Large intestine (tissue), 3 donors: ENCODE results near the gene ABCC9. TPM values are rescaled to one million over a fixed set of nuclear protein-coding genes. Genes with fewer than 3 reads are reported as not detected.
"Not testable (repeated sequence)": the region's sequence is repeated elsewhere in the genome, so short reads cannot be mapped to it uniquely, and the experiment has no call there.

Source experiments
- DNase-seq, 2 donors: peaks; one replicate each; pipeline versions ENCODE4 v3.0.0 to v3.0.0-alpha.2; 2013
- H3K27ac ChIP-seq: one replicate; pipeline ENCODE4 v1.5.1; 2013; ENCODE audit warnings: low read length
- H3K27me3 ChIP-seq: 2 replicates; pipeline ENCODE4 v1.6.1; 2013; ENCODE audit warnings: low read length; ENCODE audit not compliant: control insufficient read depth, insufficient read depth
- H3K36me3 ChIP-seq: 2 replicates; pipeline ENCODE4 v1.6.1; 2013; ENCODE audit warnings: low read length; ENCODE audit not compliant: control insufficient read depth, insufficient read depth
- H3K4me1 ChIP-seq: one replicate; pipeline ENCODE4 v1.6.1; 2013; ENCODE audit warnings: low read length; ENCODE audit not compliant: control insufficient read depth, insufficient read depth
- H3K4me3 ChIP-seq: one replicate; pipeline ENCODE4 v1.5.1; 2013; ENCODE audit warnings: low read length
- H3K9me3 ChIP-seq: one replicate; pipeline ENCODE4 v1.6.1; 2013; ENCODE audit warnings: mild to moderate bottlenecking, low read depth, low read length, moderate library complexity; ENCODE audit not compliant: control insufficient read depth
- WGBS: methylation state at CpG from one replicate; pipeline ENCODE4 v1.1.5; 2013; ENCODE audit warnings: low lambda C conversion rate; ENCODE audit not compliant: insufficient coverage; 5-methylcytosine and 5-hydroxymethylcytosine counted together
- polyA plus RNA-seq: library from polyadenylated mRNA; unstranded; fragments of 120-200 nt; gene quantifications from one replicate; pipeline ENCODE4 v1.2.1, GENCODE V29; 2013

ABCC9 gene
- polyA plus RNA-seq, 1 donor = 7.4 TPM

DNA sequence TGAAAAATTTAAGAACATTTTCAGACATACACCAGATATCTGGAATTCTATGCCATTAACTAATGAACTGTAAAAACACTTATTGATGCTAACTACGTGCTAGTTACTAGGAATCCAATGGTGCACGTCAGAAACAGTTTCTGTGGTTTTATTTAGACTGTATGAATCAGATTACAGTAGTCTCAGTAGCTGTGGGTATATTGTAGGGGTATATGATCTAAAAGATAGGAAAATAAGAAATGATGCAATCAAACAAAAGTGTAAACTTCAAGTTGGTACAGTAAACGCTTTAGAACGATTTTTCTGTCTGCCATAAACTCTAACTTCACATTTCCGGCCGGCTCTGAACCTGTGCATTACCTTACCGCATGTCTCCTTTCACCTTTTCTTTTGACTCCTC is 2.3 kb downstream of the ABCC9 start:
- H3K9me3 ChIP-seq = peaks cover 4% of the 10 kb centered on the region
- no peak overlapping the region for H3K4me3 ChIP-seq
- no peak overlapping the region for H3K27ac ChIP-seq
- peaks cover 38% of the 10 kb centered on the region for H3K27me3 ChIP-seq
- WGBS = 82% methylated on average over 5 of the region's 7 CpGs
- DNase-seq = no peak
- H3K36me3 ChIP-seq = no peaks in the 10 kb centered on the region
- no peaks in the 10 kb centered on the region for H3K4me1 ChIP-seq

DNA sequence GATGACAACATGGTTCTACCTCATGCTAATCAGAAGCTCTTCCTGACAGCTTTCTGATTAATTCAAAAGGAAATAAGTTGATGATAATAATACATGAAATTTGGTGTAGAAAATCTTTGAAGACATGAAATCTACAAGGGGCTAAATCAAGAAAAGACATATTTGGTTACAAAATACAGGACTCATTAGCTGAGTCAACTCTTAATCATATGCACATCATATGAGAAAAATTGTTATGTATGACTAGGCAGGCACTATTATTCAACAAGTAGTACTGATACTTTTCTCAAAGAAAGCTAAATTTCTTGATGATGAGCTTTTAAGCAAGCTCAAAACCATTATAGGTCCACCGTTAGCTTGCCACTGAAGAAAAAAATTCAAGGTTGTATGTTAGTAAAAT is 7.1 kb downstream of the ABCC9 start:
- no peaks in the 10 kb centered on the region for H3K4me1 ChIP-seq
- peaks cover 6% of the 10 kb centered on the region for H3K27me3 ChIP-seq
- no peaks in the 10 kb centered on the region for H3K9me3 ChIP-seq
- no peak overlapping the region for H3K4me3 ChIP-seq
- H3K27ac ChIP-seq = no peak overlapping the region
- no peaks in the 10 kb centered on the region for H3K36me3 ChIP-seq
- 100% methylated on average over 1 of the region's 1 CpG for WGBS
- DNase-seq = no peak

DNA sequence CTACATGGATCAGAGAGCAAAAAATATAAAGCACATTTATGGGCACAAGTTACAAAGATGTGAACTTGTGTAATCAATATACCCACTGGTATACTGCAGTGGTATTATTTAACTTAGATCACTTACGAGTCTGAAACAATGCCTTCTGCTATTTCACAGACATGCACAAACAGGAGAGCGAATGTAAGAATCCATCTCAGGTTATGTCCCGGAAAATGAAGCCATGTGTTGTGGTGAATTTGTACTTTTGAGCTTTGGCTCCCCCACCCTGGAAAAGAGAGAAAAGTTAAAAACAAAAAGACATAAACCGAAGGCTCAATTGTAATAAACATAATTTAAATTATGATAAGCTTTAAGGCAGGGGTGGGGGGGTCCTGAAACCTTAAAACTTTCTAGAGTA is 7.6 kb downstream of the ABCC9 start:
- Histone ChIP-seq H3K4me1 (no peaks in the 10 kb centered on the region), H3K4me3 (no peak overlapping the region), H3K27ac (no peak overlapping the region), H3K27me3 (peaks cover under 1% of the 10 kb centered on the region), H3K36me3 (no peaks in the 10 kb centered on the region), H3K9me3 (no peaks in the 10 kb centered on the region)
- 100% methylated on average over 1 of the region's 4 CpGs for WGBS
- no peak for DNase-seq

DNA sequence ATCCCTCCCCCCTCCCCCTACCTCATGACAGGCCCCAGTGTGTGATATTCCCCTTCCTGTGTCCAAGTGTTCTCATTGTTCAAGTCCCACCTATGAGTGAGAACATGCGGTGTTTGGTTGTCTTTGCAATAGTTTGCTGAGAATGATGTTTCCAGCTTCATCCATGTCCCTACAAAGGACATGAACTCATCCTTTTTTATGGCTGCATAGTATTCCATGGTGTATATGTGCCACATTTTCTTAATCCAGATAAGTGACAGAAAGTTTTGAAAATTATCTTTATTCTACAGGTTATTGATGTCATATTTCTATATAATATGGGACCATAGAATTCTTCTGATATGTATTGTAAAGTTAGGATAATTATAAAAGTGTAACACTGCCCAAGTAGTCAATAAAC is 11.3 kb downstream of the ABCC9 start:
- not testable (repeated sequence) for H3K4me1 ChIP-seq, DNase-seq, H3K4me3 ChIP-seq, H3K27me3 ChIP-seq, H3K27ac ChIP-seq, H3K9me3 ChIP-seq, H3K36me3 ChIP-seq
- no CpG with 5 or more reads among the region's 1 CpG for WGBS

DNA sequence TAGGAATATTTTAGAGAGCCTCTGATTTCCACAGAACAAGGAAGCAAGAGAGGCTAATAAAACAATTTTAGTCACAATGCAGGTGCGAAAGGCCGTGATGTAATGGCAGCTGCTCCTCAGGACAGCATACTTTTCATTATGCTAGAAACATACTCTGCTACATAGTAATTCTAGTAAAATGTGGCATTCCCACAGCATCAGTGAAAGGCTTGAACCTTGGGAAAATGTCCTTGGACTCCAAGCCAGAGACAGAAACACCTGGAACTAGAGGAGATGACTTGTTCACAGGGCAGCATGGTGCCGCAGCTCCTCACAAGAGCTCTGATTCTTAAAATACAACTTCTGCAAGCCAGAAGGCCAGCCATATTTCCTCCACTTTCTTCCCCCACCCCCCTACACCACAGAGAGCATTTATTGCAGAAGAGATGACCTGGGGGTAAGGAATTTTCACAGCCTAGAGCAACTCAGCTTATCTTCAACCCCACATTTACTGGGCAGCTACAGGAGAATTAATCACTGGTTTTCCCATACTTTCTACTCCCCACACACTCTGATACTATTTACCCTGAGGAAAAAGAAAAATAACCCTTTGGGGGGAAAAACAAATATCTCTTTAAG is 15.8 kb downstream of the ABCC9 start:
- no peak overlapping the region for H3K27ac ChIP-seq
- no peaks in the 10 kb centered on the region for H3K9me3 ChIP-seq
- no peak overlapping the region for H3K4me3 ChIP-seq
- DNase-seq = no peak
- no peaks in the 10 kb centered on the region for H3K27me3 ChIP-seq
- no peaks in the 10 kb centered on the region for H3K36me3 ChIP-seq
- WGBS = 80% methylated on average over 1 of the region's 3 CpGs
- H3K4me1 ChIP-seq = no peaks in the 10 kb centered on the region

DNA sequence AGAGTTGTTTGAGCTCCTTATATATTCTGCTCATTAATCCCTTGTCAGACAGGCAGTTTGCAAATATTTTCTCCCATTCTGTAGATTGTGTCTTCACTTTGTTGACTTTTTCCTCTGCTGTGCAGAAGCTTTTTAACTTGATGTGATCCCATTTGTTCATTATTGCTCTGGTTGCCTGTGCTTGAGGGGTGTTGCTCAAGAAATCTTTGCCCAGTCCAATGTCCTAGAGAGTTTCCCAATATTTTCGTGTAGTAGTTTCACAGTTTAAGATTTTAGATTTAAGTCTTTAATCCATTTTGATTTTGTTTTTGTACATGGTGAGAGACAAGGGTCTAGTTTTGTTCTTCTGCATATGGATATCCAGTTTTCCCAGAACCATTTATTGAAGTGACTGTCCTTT is 19.8 kb downstream of the ABCC9 start:
- H3K4me3 ChIP-seq = no peak overlapping the region
- no peak for DNase-seq
- H3K27ac ChIP-seq = no peak overlapping the region
- 71% methylated on average over 1 of the region's 1 CpG for WGBS
- no peaks in the 10 kb centered on the region for H3K4me1 ChIP-seq
- H3K27me3 ChIP-seq = no peaks in the 10 kb centered on the region
- no peaks in the 10 kb centered on the region for H3K36me3 ChIP-seq
- no peaks in the 10 kb centered on the region for H3K9me3 ChIP-seq

DNA sequence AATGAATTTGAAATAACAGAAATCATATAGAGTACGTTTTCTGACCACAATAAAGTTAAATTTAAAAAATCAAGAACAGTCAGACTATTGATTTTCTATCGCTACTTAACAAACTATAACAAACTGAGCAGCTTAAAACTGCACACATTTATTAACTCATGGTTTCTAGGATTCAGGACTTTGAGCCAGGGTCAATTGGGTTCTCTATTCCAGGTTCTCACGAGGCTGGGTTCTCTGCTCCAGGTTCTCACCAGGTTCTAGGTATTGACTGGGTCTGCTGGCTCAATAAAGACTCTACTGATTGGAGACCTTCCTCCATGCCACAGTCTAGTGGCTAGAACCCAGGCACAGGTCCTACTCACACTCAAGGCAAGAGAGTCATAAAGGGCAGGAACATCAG is 22.8 kb downstream of the ABCC9 start:
- WGBS = 100% methylated on average over 1 of the region's 3 CpGs
- no peak for DNase-seq
- Histone ChIP-seq H3K36me3 (no peaks in the 10 kb centered on the region), H3K27ac (no peak overlapping the region), H3K4me1 (no peaks in the 10 kb centered on the region), H3K4me3 (no peak overlapping the region), H3K9me3 (no peaks in the 10 kb centered on the region), H3K27me3 (no peaks in the 10 kb centered on the region)

DNA sequence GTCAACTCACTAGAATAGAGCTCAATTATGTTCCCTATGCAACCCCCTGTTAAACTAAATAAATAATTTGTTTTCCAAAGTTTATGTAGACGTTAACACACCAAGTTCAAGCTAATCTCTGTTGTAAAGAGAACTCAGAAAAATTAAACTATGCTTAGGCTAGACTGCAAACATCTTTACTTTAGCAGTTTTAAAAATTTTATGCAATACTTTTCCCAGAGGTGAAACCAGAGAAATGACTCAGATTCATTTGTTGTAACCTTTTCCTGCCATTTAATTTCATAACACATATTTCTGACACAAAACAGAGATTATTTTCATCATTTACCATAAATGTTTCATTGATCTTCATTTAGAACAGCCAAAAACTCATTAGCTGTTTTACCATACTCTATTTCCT is 27.4 kb downstream of the ABCC9 start:
- no peak overlapping the region for H3K4me3 ChIP-seq
- no peaks in the 10 kb centered on the region for H3K27me3 ChIP-seq
- no peak for DNase-seq
- no peaks in the 10 kb centered on the region for H3K36me3 ChIP-seq
- H3K9me3 ChIP-seq = no peaks in the 10 kb centered on the region
- WGBS = 50% methylated on average over 1 of the region's 1 CpG
- no peaks in the 10 kb centered on the region for H3K4me1 ChIP-seq
- no peak overlapping the region for H3K27ac ChIP-seq

DNA sequence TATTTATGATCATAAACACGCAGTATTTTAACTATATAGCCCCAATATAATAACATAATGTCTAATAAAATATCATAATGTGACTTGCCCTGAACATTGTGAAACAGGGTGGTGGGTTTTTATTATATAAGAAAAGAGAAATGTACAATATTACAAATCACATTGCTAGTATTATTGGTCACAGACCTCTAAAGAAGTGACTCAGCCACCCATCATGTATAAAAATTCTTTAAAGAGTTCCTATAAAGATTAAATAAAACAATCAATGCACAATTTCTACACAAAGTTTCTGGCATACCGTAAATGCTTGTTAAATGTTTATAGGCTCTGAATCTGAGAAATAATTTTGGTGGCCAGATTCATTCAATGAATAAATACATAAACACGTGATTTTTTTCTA is 28.9 kb downstream of the ABCC9 start:
- Histone ChIP-seq H3K27me3 (no peaks in the 10 kb centered on the region), H3K4me3 (no peak overlapping the region), H3K27ac (no peak overlapping the region), H3K4me1 (no peaks in the 10 kb centered on the region), H3K9me3 (no peaks in the 10 kb centered on the region), H3K36me3 (no peaks in the 10 kb centered on the region)
- WGBS = 87% methylated on average over 3 of the region's 3 CpGs
- no peak for DNase-seq

DNA sequence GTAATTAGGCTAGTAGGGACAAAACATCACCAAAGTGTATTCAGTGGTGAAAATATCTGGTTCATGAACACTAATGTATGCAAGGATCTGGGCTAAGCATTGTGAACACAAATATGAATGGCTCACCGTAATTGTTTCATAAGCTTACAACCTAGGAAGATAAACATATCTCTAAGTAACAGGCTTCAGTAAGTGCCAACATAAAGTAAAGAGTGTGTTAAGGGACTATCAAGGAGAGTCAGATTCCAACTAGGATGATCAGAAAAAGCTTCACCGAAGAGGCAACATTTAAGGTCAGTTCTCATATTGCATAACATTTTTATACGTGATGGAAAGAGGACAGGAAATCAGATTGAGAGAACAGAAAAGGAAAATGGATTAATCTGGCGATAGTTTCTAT is 29.4 kb downstream of the ABCC9 start:
- Histone ChIP-seq H3K27ac (no peak overlapping the region), H3K4me1 (no peaks in the 10 kb centered on the region), H3K27me3 (no peaks in the 10 kb centered on the region), H3K9me3 (no peaks in the 10 kb centered on the region), H3K36me3 (no peaks in the 10 kb centered on the region), H3K4me3 (no peak overlapping the region)
- WGBS = 79% methylated on average over 3 of the region's 4 CpGs
- no peak for DNase-seq

DNA sequence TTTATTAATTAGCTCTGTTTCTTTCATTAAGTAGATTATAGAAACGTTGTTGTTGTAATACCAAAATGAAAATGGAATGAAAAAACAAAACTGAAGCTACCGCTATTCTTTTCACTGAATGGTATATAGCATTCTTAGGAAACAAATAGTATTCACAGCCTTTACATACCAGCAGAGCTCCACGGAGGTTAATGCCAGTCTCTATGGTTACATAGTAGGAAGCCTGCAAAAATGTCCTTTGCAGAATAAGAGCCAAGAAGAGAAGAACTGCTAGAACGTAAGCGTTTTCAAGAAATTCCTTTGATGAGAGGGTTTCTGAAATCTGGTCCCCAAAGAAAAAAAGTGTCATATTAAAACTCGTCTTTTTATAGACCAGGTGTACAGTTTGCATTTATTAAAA is 30.6 kb downstream of the ABCC9 start:
- no peaks in the 10 kb centered on the region for H3K27me3 ChIP-seq
- no peaks in the 10 kb centered on the region for H3K4me1 ChIP-seq
- DNase-seq = no peak
- H3K9me3 ChIP-seq = no peaks in the 10 kb centered on the region
- 80% methylated on average over 1 of the region's 6 CpGs for WGBS
- H3K4me3 ChIP-seq = no peak overlapping the region
- no peak overlapping the region for H3K27ac ChIP-seq
- no peaks in the 10 kb centered on the region for H3K36me3 ChIP-seq
